Fibroblast of lung (primary cell): Measurements from ENCODE around the gene LILRA6.

Experiments used
- CTCF ChIP-seq, 2 donors: IDR thresholded peaks in 1 of 2; conservative IDR thresholded peaks in 1 of 2; 1 replicate in 1 of 2; 2 replicates in 1 of 2; pipeline ENCODE4 v1.5.1; 2011 to 2012; ENCODE audit warnings: low read length in 2 of 2, control low read depth in 1 of 2, inconsistent platforms in 1 of 2, low read depth in 1 of 2, mild to moderate bottlenecking in 1 of 2
- EZH2 ChIP-seq: IDR thresholded peaks from 2 replicates; pipeline ENCODE4 v1.5.1; 2012; ENCODE audit warnings: low read length, control low read depth, mild to moderate bottlenecking; ENCODE audit errors: missing control alignments

GRCh38 chr19:54197121-54197520 is 45.5 kb downstream of the LILRA6 start:
- TF ChIP-seq EZH2: no peak
- no peak for TF ChIP-seq CTCF (conservative IDR thresholded peaks at IDR 0.05 in 1 of 2, IDR thresholded peaks at IDR 0.05 in 1 of 2; ENCODE audit: low read depth in 1 of 2, low read length in 2 of 2)
